GM19035 (cell line): ENCODE data around the gene IMPA2.

ENCODE experiments used
- ATAC-seq: cut with Tn5 transposase; IDR thresholded peaks from one replicate; pipeline ENCODE4 v1.9.1; 2021; ENCODE audit not compliant: unreplicated experiment

IMPA2 gene

GRCh38 chr18:12007063-12007462 lies 25.8 kb downstream of the IMPA2 start:
- ATAC-seq = no peak

- no peak for ATAC-seq
Observed at GRCh38 chr18:12008181-12008767, 27.0 kb downstream of the IMPA2 start.

GRCh38 chr18:12008842-12009580 lies 27.7 kb downstream of the IMPA2 start:
- ATAC-seq = no peak

GRCh38 chr18:12009581-12010140 lies 28.4 kb downstream of the IMPA2 start:
- no peak for ATAC-seq

GRCh38 chr18:12010187-12010802 lies 29.0 kb downstream of the IMPA2 start:
- ATAC-seq = no peak

GRCh38 chr18:12011199-12011956 lies 30.1 kb downstream of the IMPA2 start:
- ATAC-seq = no peak

GRCh38 chr18:12011957-12012549 lies 30.7 kb downstream of the IMPA2 start:
- ATAC-seq = no peak

GRCh38 chr18:12012697-12013096 lies 31.4 kb downstream of the IMPA2 start:
- ATAC-seq = no peak

GRCh38 chr18:12013186-12013916 lies 32.0 kb downstream of the IMPA2 start:
- no peak for ATAC-seq

GRCh38 chr18:12014086-12014485 lies 32.8 kb downstream of the IMPA2 start:
- ATAC-seq = no peak

- ATAC-seq = no peak
Observed at GRCh38 chr18:12014521-12015415, 33.5 kb downstream of the IMPA2 start.

- no peak for ATAC-seq
Observed at GRCh38 chr18:12015416-12016062, 34.2 kb downstream of the IMPA2 start.

GRCh38 chr18:12017081-12017480 lies 35.8 kb downstream of the IMPA2 start:
- no peak for ATAC-seq

GRCh38 chr18:12018861-12019260 lies 37.6 kb downstream of the IMPA2 start:
- ATAC-seq = no peak

GRCh38 chr18:12021077-12021476 lies 39.8 kb downstream of the IMPA2 start:
- ATAC-seq = no peak

- ATAC-seq = no peak
Observed at GRCh38 chr18:12021596-12021995, 40.3 kb downstream of the IMPA2 start.

- no peak for ATAC-seq
Observed at GRCh38 chr18:12023375-12023774, 42.1 kb downstream of the IMPA2 start.

GRCh38 chr18:12026562-12026961 lies 45.3 kb downstream of the IMPA2 start:
- ATAC-seq = no peak

- ATAC-seq = no peak
Observed at GRCh38 chr18:12027046-12027445, 45.7 kb downstream of the IMPA2 start.
